ENCODE results near the gene ST6GALNAC1. TPM values are rescaled to one million over a fixed set of nuclear protein-coding genes. Genes with fewer than 3 reads are reported as not detected.

Gene ST6GALNAC1
- total RNA-seq, 2 experiments from 2014 or later, result 1.8 to 2.5 TPM

DNA sequence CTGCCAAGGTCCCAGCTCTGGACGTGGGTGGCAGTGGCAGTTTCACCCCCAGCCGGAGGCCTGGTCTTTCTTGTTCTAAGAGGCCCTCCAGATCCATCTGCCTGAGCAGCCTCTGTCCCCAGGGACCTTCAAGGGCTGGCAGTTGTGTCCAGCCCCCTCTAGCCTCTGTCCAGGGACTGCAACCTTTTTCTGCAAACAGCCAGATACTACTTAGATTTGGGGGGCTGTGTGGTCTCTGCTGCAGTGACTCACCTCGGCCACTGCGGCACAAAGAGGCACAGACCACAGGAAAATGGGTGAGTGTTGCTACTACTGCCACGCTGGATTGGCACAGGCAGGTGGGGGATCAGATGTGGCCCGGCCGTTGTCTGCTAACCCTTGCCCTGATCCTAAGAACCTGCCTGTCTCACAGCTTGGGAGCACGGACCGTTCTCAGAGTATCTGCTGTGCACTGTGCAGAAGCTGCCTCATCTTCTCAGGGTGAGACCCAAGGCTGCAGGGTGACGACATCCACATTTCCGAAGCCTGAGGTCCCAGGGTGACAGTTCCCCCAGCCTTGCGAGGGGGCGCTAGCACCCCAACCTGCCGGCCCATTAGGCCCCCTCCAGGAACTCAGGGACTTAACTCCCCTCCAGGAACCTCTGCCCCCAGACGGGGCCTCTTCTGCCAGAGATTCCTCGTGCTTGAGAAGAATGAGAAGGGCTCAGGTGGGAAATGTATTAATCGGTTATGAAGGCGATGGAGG lies 39.6 kb upstream of the ST6GALNAC1 start:
- Mint-ChIP-seq H3K4me3 (no peak overlapping the region), H3K36me3 (ENCODE audit: low read depth) (no peaks in the 10 kb centered on the region), H3K27me3 (no peaks in the 10 kb centered on the region), H3K27ac (no peak overlapping the region), H3K9me3 (no peaks in the 10 kb centered on the region), H3K4me1 (ENCODE audit: low read depth) (peaks cover 11% of the 10 kb centered on the region)
- DNase-seq (no peak), ATAC-seq (ENCODE audit: poor library complexity) (no peak)
- no peaks in the 10 kb centered on the region for H3K36me3 ChIP-seq (ENCODE audit: insufficient read depth, low read length)
- ChIA-PET CTCF (interaction anchor here (3.1 kb wide), 1 partner anchor 12 kb away, joined by 20 read pairs; no protein-coding TSS in a partner anchor), POLR2A (interaction anchor here (2.8 kb wide), 1 partner anchor 12 kb away, joined by 16 read pairs; no protein-coding TSS in a partner anchor)
- no peaks in the 10 kb centered on the region for H3K27me3 ChIP-seq (ENCODE audit: control insufficient read depth in 1 of 2, insufficient read depth in 2 of 2, low read length in 2 of 2)
- intact Hi-C loops (cut with DNase I, micrococcal nuclease), result loop anchor here in 1 of 2 experiments (5.0 kb wide), 1 partner anchor 61 kb away; no protein-coding TSS in a partner anchor
- H3K4me1 ChIP-seq (ENCODE audit: insufficient read depth, low read length), result peaks cover 36% of the 10 kb centered on the region
- H3K4me3 ChIP-seq (ENCODE audit: low read length), result no peak overlapping the region
- H3K9me3 ChIP-seq (ENCODE audit: control insufficient read depth in 1 of 2, insufficient read depth in 1 of 2, low read length in 2 of 2), result no peaks in the 10 kb centered on the region
- no peak overlapping the region for H3K27ac ChIP-seq (ENCODE audit: low read depth in 1 of 2, low read length in 2 of 2)
- TF ChIP-seq, protein P1, sequence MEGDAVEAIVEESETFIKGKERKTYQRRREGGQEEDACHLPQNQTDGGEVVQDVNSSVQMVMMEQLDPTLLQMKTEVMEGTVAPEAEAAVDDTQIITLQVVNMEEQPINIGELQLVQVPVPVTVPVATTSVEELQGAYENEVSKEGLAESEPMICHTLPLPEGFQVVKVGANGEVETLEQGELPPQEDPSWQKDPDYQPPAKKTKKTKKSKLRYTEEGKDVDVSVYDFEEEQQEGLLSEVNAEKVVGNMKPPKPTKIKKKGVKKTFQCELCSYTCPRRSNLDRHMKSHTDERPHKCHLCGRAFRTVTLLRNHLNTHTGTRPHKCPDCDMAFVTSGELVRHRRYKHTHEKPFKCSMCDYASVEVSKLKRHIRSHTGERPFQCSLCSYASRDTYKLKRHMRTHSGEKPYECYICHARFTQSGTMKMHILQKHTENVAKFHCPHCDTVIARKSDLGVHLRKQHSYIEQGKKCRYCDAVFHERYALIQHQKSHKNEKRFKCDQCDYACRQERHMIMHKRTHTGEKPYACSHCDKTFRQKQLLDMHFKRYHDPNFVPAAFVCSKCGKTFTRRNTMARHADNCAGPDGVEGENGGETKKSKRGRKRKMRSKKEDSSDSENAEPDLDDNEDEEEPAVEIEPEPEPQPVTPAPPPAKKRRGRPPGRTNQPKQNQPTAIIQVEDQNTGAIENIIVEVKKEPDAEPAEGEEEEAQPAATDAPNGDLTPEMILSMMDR (IDR thresholded peaks at IDR 0.05), result no peak

DNA sequence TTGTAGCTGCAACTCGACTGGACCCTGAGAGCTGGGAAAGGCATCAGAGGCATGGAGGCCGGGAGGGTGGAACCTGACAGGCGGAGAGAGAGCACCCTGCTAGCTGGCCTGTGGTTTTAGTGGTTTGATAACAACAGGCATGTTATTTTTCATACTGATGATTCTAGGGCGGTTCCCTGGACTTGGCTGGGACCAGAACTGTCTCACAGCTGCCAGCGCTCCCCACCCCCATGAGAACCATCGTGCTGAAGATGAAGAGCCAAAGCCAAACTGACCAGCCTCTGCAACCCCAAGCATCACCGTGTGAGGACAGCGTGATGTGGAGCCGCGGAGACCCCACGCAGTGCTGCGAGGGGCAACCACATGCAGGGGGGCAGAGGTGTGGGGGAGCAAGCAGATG lies 38.7 kb upstream of the ST6GALNAC1 start:
- no peaks in the 10 kb centered on the region for H3K27me3 ChIP-seq (ENCODE audit: control insufficient read depth in 1 of 2, insufficient read depth in 2 of 2, low read length in 2 of 2)
- ChIA-PET CTCF (interaction anchor here (1.1 to 3.1 kb wide), 7 partner anchors 11 to 160 kb away, joined by 3 to 28 read pairs (median 7); no protein-coding TSS in a partner anchor), POLR2A (interaction anchor here (1.0 to 2.8 kb wide), 3 partner anchors 11 to 155 kb away, joined by 3 to 16 read pairs (median 4); partner anchors contain the start of gene ST6GALNAC1)
- no peak overlapping the region for H3K4me3 ChIP-seq (ENCODE audit: low read length)
- no peaks in the 10 kb centered on the region for H3K9me3 ChIP-seq (ENCODE audit: control insufficient read depth in 1 of 2, insufficient read depth in 1 of 2, low read length in 2 of 2)
- Mint-ChIP-seq H3K27ac (peak overlapping the region; percentile 53), H3K9me3 (no peaks in the 10 kb centered on the region), H3K4me1 (ENCODE audit: low read depth) (peaks cover 11% of the 10 kb centered on the region), H3K27me3 (no peaks in the 10 kb centered on the region), H3K36me3 (ENCODE audit: low read depth) (no peaks in the 10 kb centered on the region), H3K4me3 (no peak overlapping the region)
- TF ChIP-seq, protein P1 (IDR thresholded peaks at IDR 0.05), result no peak
- H3K36me3 ChIP-seq (ENCODE audit: insufficient read depth, low read length), result no peaks in the 10 kb centered on the region
- no peak overlapping the region for H3K27ac ChIP-seq (ENCODE audit: low read depth in 1 of 2, low read length in 2 of 2)
- intact Hi-C loops (cut with DNase I, micrococcal nuclease), result loop anchor here in 1 of 2 experiments (1.0 to 5.0 kb wide), 2 partner anchors 60 to 160 kb away; no protein-coding TSS in a partner anchor
- ATAC-seq (ENCODE audit: poor library complexity) (no peak), DNase-seq (no peak)
- H3K4me1 ChIP-seq (ENCODE audit: insufficient read depth, low read length), result peaks cover 45% of the 10 kb centered on the region

DNA sequence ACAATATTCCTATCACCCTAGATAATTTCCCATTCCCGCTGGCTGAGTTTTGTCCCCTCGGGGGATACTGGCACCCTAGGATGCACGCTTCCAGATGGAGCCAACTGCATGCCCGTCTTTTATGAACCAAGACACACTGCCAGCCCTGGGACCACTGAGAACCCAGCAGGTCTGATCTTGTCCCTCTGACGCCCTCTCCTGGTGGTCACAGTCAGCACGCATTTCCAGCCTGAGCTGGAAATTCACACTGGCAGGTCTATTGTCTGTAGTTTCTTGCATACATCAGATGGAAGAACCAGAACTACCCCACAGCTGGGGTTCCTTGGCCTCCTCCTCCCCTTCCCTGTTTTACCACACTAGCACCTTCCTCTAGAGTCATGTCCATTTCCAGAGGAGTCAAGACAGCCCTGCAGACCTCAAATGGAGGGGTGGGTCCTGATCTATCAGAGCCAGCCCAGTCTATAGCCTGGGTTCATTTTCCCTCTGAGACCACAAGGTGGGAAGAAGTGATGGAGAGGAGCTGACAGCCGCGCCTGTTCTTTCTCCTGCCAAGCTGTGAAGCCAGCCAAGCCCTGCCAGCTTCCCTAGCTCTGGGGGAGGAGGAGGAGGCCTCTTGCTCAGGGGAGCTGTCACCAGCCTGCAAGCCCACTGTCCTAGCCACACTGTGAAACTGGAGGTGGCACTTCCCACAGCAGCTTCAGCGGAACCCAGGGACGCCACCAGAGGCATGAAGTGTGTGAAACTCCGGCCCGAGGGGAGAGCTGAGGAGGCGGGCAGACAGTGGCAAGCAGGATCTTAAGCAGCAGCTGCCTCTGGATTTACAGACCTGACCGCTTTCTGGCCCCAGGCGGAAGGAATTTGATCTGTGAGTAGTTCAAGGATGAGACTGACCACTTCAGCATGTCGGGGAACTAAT lies 37.9 kb upstream of the ST6GALNAC1 start:
- POLR2A ChIA-PET, result interaction anchor here (0.6 to 2.8 kb wide), 7 partner anchors 10 to 1207 kb away, joined by 3 to 16 read pairs (median 4); partner anchors contain the start of gene ST6GALNAC1
- DNase-seq, result peak; percentile 63 to 85 (median 72)
- intact Hi-C loops (cut with DNase I, micrococcal nuclease), result loop anchor here (1.0 to 5.0 kb wide), 5 partner anchors 59 to 159 kb away; no protein-coding TSS in a partner anchor
- no peaks in the 10 kb centered on the region for H3K27me3 ChIP-seq (ENCODE audit: control insufficient read depth in 1 of 2, insufficient read depth in 2 of 2, low read length in 2 of 2)
- Mint-ChIP-seq H3K27ac (peak overlapping the region; percentile 53), H3K4me3 (no peak overlapping the region), H3K4me1 (ENCODE audit: low read depth) (peaks cover 11% of the 10 kb centered on the region), H3K36me3 (ENCODE audit: low read depth) (no peaks in the 10 kb centered on the region), H3K9me3 (no peaks in the 10 kb centered on the region), H3K27me3 (no peaks in the 10 kb centered on the region)
- no peaks in the 10 kb centered on the region for H3K36me3 ChIP-seq (ENCODE audit: insufficient read depth, low read length)
- no peaks in the 10 kb centered on the region for H3K9me3 ChIP-seq (ENCODE audit: control insufficient read depth in 1 of 2, insufficient read depth in 1 of 2, low read length in 2 of 2)
- TF ChIP-seq, protein P1 (IDR thresholded peaks at IDR 0.05), result peak; percentile 65
- CTCF ChIA-PET, result interaction anchor here (0.5 to 3.1 kb wide), 22 partner anchors 8 to 273 kb away, joined by 3 to 28 read pairs (median 4); partner anchors contain the start of gene ST6GALNAC1
- peak; percentile 86 for ATAC-seq (ENCODE audit: poor library complexity)
- no peak overlapping the region for H3K27ac ChIP-seq (ENCODE audit: low read depth in 1 of 2, low read length in 2 of 2)
- H3K4me1 ChIP-seq (ENCODE audit: insufficient read depth, low read length), result peaks cover 45% of the 10 kb centered on the region
- no peak overlapping the region for H3K4me3 ChIP-seq (ENCODE audit: low read length)

Measured in CD4-positive, alpha-beta T cell (primary cell).